DND-41 (cell line): Measurements from ENCODE around the gene LRRC23.
"Not testable (repeated sequence)": the region's sequence is repeated elsewhere in the genome, so short reads cannot be mapped to it uniquely, and the experiment has no call there.

Source experiments
- ATAC-seq: fragments of 200-7000 bp; cut with Tn5 transposase; 3 replicates; pipeline ENCODE4 v1.9.1; 2021; ENCODE audit warnings: low read depth; ENCODE audit not compliant: insufficient read depth
- DNase-seq: peaks from one replicate; pipeline ENCODE4 v3.0.0-alpha.2; 2020
- H2AFZ ChIP-seq: 2 replicates; pipeline ENCODE4 v1.6.0; 2012; ENCODE audit warnings: low read depth, low read length
- H3K27ac ChIP-seq: 2 replicates; pipeline ENCODE4 v1.5.1; 2012; ENCODE audit warnings: low read length, inconsistent platforms
- H3K27me3 ChIP-seq: fragments of 200-600 bp; sonication (generic); 2 replicates; pipeline ENCODE4 v1.6.0; 2012; ENCODE audit warnings: low read length, mild to moderate bottlenecking, inconsistent platforms; ENCODE audit not compliant: insufficient read depth, poor library complexity
- H3K36me3 ChIP-seq: 2 replicates; pipeline ENCODE4 v1.5.1; 2012; ENCODE audit warnings: low read length, inconsistent platforms; ENCODE audit not compliant: insufficient read depth
- H3K4me1 ChIP-seq: 2 replicates; pipeline ENCODE4 v1.5.1; 2012; ENCODE audit warnings: mild to moderate bottlenecking, low read length; ENCODE audit not compliant: insufficient read depth
- H3K4me2 ChIP-seq: 2 replicates; pipeline ENCODE4 v1.6.0; 2012; ENCODE audit warnings: mild to moderate bottlenecking, moderate library complexity, low read length, inconsistent platforms; ENCODE audit not compliant: insufficient read depth
- H3K4me3 ChIP-seq, 2 experiments: fragments of 200-600 bp in 1 of 2; shearing (Covaris generic) in 1 of 2; 2 replicates each; pipeline ENCODE4 v1.5.1; 2012 to 2016; ENCODE audit warnings: inconsistent platforms in 2 of 2, low read length in 2 of 2, mild to moderate bottlenecking in 2 of 2, low read depth in 1 of 2, moderate library complexity in 1 of 2
- H3K79me2 ChIP-seq: 2 replicates; pipeline ENCODE4 v1.6.0; 2012; ENCODE audit warnings: low read length, inconsistent platforms; ENCODE audit not compliant: insufficient read depth
- H3K9ac ChIP-seq: 2 replicates; pipeline ENCODE4 v1.6.0; 2012; ENCODE audit warnings: low read depth, mild to moderate bottlenecking, inconsistent platforms, low read length, moderate library complexity
- H3K9me3 ChIP-seq: 2 replicates; pipeline ENCODE4 v1.5.1; 2012; ENCODE audit warnings: low read length, moderate library complexity, mild to moderate bottlenecking, inconsistent platforms; ENCODE audit not compliant: insufficient read depth, severe bottlenecking
- H4K20me1 ChIP-seq: 2 replicates; pipeline ENCODE4 v1.6.0; 2012; ENCODE audit warnings: low read length; ENCODE audit not compliant: insufficient read depth
- CTCF ChIP-seq: IDR thresholded peaks from 2 replicates; pipeline ENCODE4 v1.5.1; 2012; ENCODE audit warnings: borderline replicate concordance, low read length, moderate library complexity, mild to moderate bottlenecking; ENCODE audit not compliant: poor library complexity, severe bottlenecking; ENCODE audit errors: extremely low read depth
- EZH2 ChIP-seq: IDR thresholded peaks from 3 replicates; pipeline ENCODE4 v1.6.1; 2012; ENCODE audit warnings: borderline replicate concordance, low read depth, mild to moderate bottlenecking, moderate library complexity, low read length, inconsistent platforms; ENCODE audit not compliant: severe bottlenecking

Gene LRRC23

GRCh38 chr12:6883252-6883651, 21.4 kb upstream of the LRRC23 start:
- no peaks in the 10 kb centered on the region for H3K79me2 ChIP-seq
- ATAC-seq = no peak
- no peak overlapping the region for H3K9ac ChIP-seq
- H3K36me3 ChIP-seq = peaks cover 23% of the 10 kb centered on the region
- no peaks in the 10 kb centered on the region for H3K27me3 ChIP-seq
- no peak for DNase-seq
- H2AFZ ChIP-seq = no peak overlapping the region
- no peaks in the 10 kb centered on the region for H3K4me1 ChIP-seq
- no peak overlapping the region for H3K27ac ChIP-seq
- no peaks in the 10 kb centered on the region for H3K9me3 ChIP-seq
- TF ChIP-seq CTCF = no peak
- TF ChIP-seq EZH2 = no peak
- no peaks in the 10 kb centered on the region for H4K20me1 ChIP-seq
- H3K4me3 ChIP-seq = no peak overlapping the region
- no peak overlapping the region for H3K4me2 ChIP-seq

- H3K27me3 ChIP-seq = no peaks in the 10 kb centered on the region
Measured at GRCh38 chr12:6883683-6884082, 20.9 kb upstream of the LRRC23 start.

GRCh38 chr12:6884539-6884938, 20.1 kb upstream of the LRRC23 start:
- Histone ChIP-seq H3K27ac (no peak overlapping the region), H3K4me2 (no peak overlapping the region), H3K79me2 (no peaks in the 10 kb centered on the region), H2AFZ (no peak overlapping the region), H3K27me3 (no peaks in the 10 kb centered on the region), H4K20me1 (no peaks in the 10 kb centered on the region), H3K4me3 (no peak overlapping the region), H3K9ac (no peak overlapping the region), H3K36me3 (peaks cover 23% of the 10 kb centered on the region), H3K9me3 (no peaks in the 10 kb centered on the region), H3K4me1 (no peaks in the 10 kb centered on the region)
- DNase-seq = no peak
- no peak for TF ChIP-seq EZH2
- no peak for TF ChIP-seq CTCF
- no peak for ATAC-seq

More at GRCh38 chr12:6883683-6884082, 20.9 kb upstream of the LRRC23 start:
- no peak for DNase-seq
- no peaks in the 10 kb centered on the region for H3K9me3 ChIP-seq
- no peaks in the 10 kb centered on the region for H3K79me2 ChIP-seq
- H3K4me2 ChIP-seq = no peak overlapping the region
- no peak overlapping the region for H3K27ac ChIP-seq
- no peak overlapping the region for H2AFZ ChIP-seq
- H3K4me1 ChIP-seq = no peaks in the 10 kb centered on the region
- H3K4me3 ChIP-seq = no peak overlapping the region
- TF ChIP-seq CTCF (no peak), EZH2 (no peak)
- no peaks in the 10 kb centered on the region for H4K20me1 ChIP-seq
- H3K36me3 ChIP-seq = peaks cover 23% of the 10 kb centered on the region
- no peak for ATAC-seq
- no peak overlapping the region for H3K9ac ChIP-seq

GRCh38 chr12:6886206-6886999, 18.2 kb upstream of the LRRC23 start:
- not testable (repeated sequence) for H3K9ac ChIP-seq, H4K20me1 ChIP-seq, H3K4me1 ChIP-seq, H3K27me3 ChIP-seq, H3K4me3 ChIP-seq, H2AFZ ChIP-seq, DNase-seq, H3K79me2 ChIP-seq, H3K27ac ChIP-seq, H3K9me3 ChIP-seq, ATAC-seq, H3K4me2 ChIP-seq
- peaks cover 23% of the 10 kb centered on the region for H3K36me3 ChIP-seq
